GM12878 (cell line): Measurements from ENCODE around the gene NCL. TPM values are rescaled to one million over a fixed set of nuclear protein-coding genes. Genes with fewer than 3 reads are reported as not detected.

Experiments
- ATAC-seq: fragments of 200-7000 bp; cut with Tn5 transposase; 3 replicates; pipeline ENCODE4 v1.9.1; 2020; ENCODE audit warnings: mild to moderate bottlenecking, moderate library complexity
- BruUV-seq: library from RNA; stranded (reverse); fragments of 400-500 nt; replicated peaks from 2 replicates; lab custom pipeline; 2021; lab: Mats Ljungman, UMichigan
- CTCF ChIA-PET: fragments of 300-600 bp; sonication (Branson Sonifier 250); formaldehyde crosslinking; extraction: SDS; loops from one replicate; lab custom pipeline; 2021; ENCODE audit warnings: inconsistent platforms; lab: Yijun Ruan, JAX
- POLR2A ChIA-PET: fragments of 350-600 bp; formaldehyde crosslinking; extraction: SDS; loops from one replicate; lab custom pipeline; 2021; ENCODE audit warnings: inconsistent platforms; lab: Charles Lee
- RAD21 ChIA-PET: fragments of 300-600 bp; sonication (Branson Sonifier 250); formaldehyde crosslinking; loops from one replicate; lab custom pipeline; 2023; ENCODE audit warnings: antibody characterized with exemption; ENCODE audit not compliant: unreplicated experiment; lab: Charles Lee
- SMC1A ChIA-PET: fragments of 300-600 bp; sonication (Branson Sonifier 250); formaldehyde crosslinking; loops from one replicate; lab custom pipeline; 2023; ENCODE audit not compliant: unreplicated experiment, uncharacterized antibody; lab: Charles Lee
- DNase-seq: peaks from one replicate; pipeline ENCODE4 v3.0.0-alpha.2; 2011; ENCODE audit warnings: low read depth, low spot score
- FAIRE-seq: peaks from 3 replicates; lab custom pipeline; 2011; peaks lifted over from hg19 to GRCh38; lab: Jason Lieb, UNC
- H2AFZ ChIP-seq: 2 replicates; pipeline ENCODE4 v1.6.0; 2011; ENCODE audit warnings: low read depth, low read length, control low read depth; ENCODE audit not compliant: control insufficient read depth
- H3K27ac ChIP-seq: 2 replicates; pipeline ENCODE4 v1.5.1; 2011; ENCODE audit warnings: control low read depth; ENCODE audit not compliant: control insufficient read depth, insufficient read depth
- H3K27me3 ChIP-seq, 2 experiments: replicated peaks in 1 of 2; 2 replicates each; pipeline versions ENCODE4 v1.6.0 to v1.6.1; 2011; ENCODE audit warnings: low read length in 1 of 2; ENCODE audit not compliant: control insufficient read depth in 2 of 2, insufficient read depth in 2 of 2
- H3K36me3 ChIP-seq, 2 experiments: 2 replicates each; pipeline ENCODE4 v1.5.1; 2011; ENCODE audit warnings: low read length in 1 of 2; ENCODE audit not compliant: control insufficient read depth in 2 of 2, insufficient read depth in 2 of 2
- H3K4me1 ChIP-seq: 2 replicates; pipeline ENCODE4 v1.6.1; 2011; ENCODE audit warnings: mild to moderate bottlenecking, low read length, moderate library complexity, mixed read lengths; ENCODE audit not compliant: control insufficient read depth, insufficient read depth
- H3K4me2 ChIP-seq: 2 replicates; pipeline ENCODE4 v1.6.0; 2011; ENCODE audit warnings: control low read depth; ENCODE audit not compliant: control insufficient read depth, insufficient read depth
- H3K4me3 ChIP-seq: fragments of 200-600 bp; sonication (generic); 2 replicates; pipeline ENCODE4 v1.5.1; 2016
- H3K79me2 ChIP-seq: 2 replicates; pipeline ENCODE4 v1.6.0; 2011; ENCODE audit warnings: low read length; ENCODE audit not compliant: control insufficient read depth, insufficient read depth
- H3K9ac ChIP-seq: 2 replicates; pipeline ENCODE4 v1.8.0; 2011; ENCODE audit warnings: low read length, control low read depth, mixed read lengths; ENCODE audit not compliant: control insufficient read depth, insufficient read depth
- H3K9me3 ChIP-seq: replicated peaks from 3 replicates; pipeline ENCODE4 v1.5.1; 2011; ENCODE audit warnings: mild to moderate bottlenecking, low read length; ENCODE audit not compliant: control insufficient read depth, insufficient read depth
- H4K20me1 ChIP-seq: 2 replicates; pipeline ENCODE4 v1.6.0; 2011; ENCODE audit not compliant: control insufficient read depth, insufficient read depth
- FOS ChIP-seq: IDR thresholded peaks from 3 replicates; pipeline ENCODE4 v1.6.1; 2011; ENCODE audit warnings: borderline replicate concordance; ENCODE audit not compliant: insufficient read length; ENCODE audit errors: extremely low read depth
- HCFC1 ChIP-seq: fragments of 150-350 bp; IDR thresholded peaks from 2 replicates; pipeline ENCODE4 v1.6.1; 2014; ENCODE audit warnings: low read length
- MEF2A ChIP-seq: IDR thresholded peaks from 2 replicates; pipeline ENCODE4 v1.6.1; 2011; ENCODE audit warnings: low read depth, mild to moderate bottlenecking, low read length, moderate library complexity; ENCODE audit not compliant: insufficient read depth
- NR2C2 ChIP-seq: IDR thresholded peaks from 2 replicates; pipeline ENCODE4 v1.6.1; 2011; ENCODE audit warnings: borderline replicate concordance, low read depth; ENCODE audit not compliant: control insufficient read depth, insufficient read length
- RAD51 ChIP-seq: fragments of 450-650 bp; IDR thresholded peaks from 2 replicates; pipeline ENCODE4 v1.6.1; 2016; ENCODE audit warnings: moderate library complexity, mild to moderate bottlenecking, inconsistent platforms
- RCOR1 ChIP-seq: conservative IDR thresholded peaks from 2 replicates; pipeline ENCODE4 v1.6.1; 2012; ENCODE audit warnings: low read depth, low read length, improper control_type of control experiment
- RUNX3 ChIP-seq: IDR thresholded peaks from 2 replicates; pipeline ENCODE4 v1.6.1; 2012; ENCODE audit warnings: low read length, inconsistent platforms
- ZNF207 ChIP-seq: fragments of 450-650 bp; IDR thresholded peaks from 2 replicates; pipeline ENCODE4 v1.6.1; 2014; ENCODE audit warnings: antibody characterized with exemption, mild to moderate bottlenecking, borderline replicate concordance
- ZNF687 ChIP-seq: fragments of 450-650 bp; IDR thresholded peaks from 2 replicates; pipeline ENCODE4 v1.6.1; 2017; ENCODE audit warnings: mild to moderate bottlenecking, moderate library complexity
- WGBS: methylation state at CpG from one replicate; pipeline ENCODE4 v1.1.6; 2016; ENCODE audit warnings: low lambda C conversion rate; ENCODE audit not compliant: insufficient replicate concordance, insufficient coverage; ENCODE audit errors: missing lambda C conversion rate; 5-methylcytosine and 5-hydroxymethylcytosine counted together
- in situ Hi-C: fragments of 300-500 bp; cut with MboI; formaldehyde crosslinking; loops from 9 replicates; pipeline ENCODE4 v1.14.3; 2018; ENCODE audit warnings: mixed read lengths
- intact Hi-C: fragments of 100-400 bp; cut with micrococcal nuclease; formaldehyde crosslinking; loops from one replicate; pipeline ENCODE4 v1.14.2; 2022; ENCODE audit not compliant: unreplicated experiment
- polyA plus RNA-seq, 11 experiments: library from polyadenylated mRNA; depleted of rRNA in 4 of 11; unstranded in 6 of 11; stranded (reverse) in 5 of 11; fragments of >200 nt; fragmentation: Nextera tagmentation in 4 of 11; fragmentation: Illumina TruSeq in 1 of 11; extraction: Ambion mirVana in 4 of 11; extraction: Trizol in 1 of 11; gene quantifications; 1 replicate in 1 of 11; 2 replicates in 10 of 11; pipeline versions ENCODE4 v1.2.1 to v1.2.3, GENCODE V29; 2011 to 2016; ENCODE audit warnings: inconsistent platforms in 2 of 11, missing spikeins in 2 of 11, low read depth in 1 of 11
- total RNA-seq, 4 experiments: library from RNA; depleted of rRNA in 3 of 4; stranded (reverse); fragments of >200 nt in 3 of 4; fragmentation: Illumina TruSeq in 1 of 4; extraction: Trizol in 1 of 4; gene quantifications; 2 replicates each; pipeline versions ENCODE4 v1.2.1 to v1.2.3, GENCODE V29; 2013 to 2021

Gene NCL
- total and polyA plus RNA-seq, 10 of the 15 experiments (the other 5 are each of a cell fraction or from before 2014, with no cell fraction given), result 123 to 1,207 (median 529) TPM

- Histone ChIP-seq H3K4me1 (no peaks in the 10 kb centered on the region), H3K36me3 (no peaks in the 10 kb centered on the region), H4K20me1 (no peaks in the 10 kb centered on the region; the same call in 1 of the 2 replicates), H3K4me3 (no peak overlapping the region), H3K4me2 (no peak overlapping the region), H2AFZ (no peak overlapping the region), H3K27ac (no peak overlapping the region), H3K9me3 (peaks cover 6% of the 10 kb centered on the region; the same call in 2 of the 3 replicates), H3K79me2 (no peaks in the 10 kb centered on the region), H3K9ac (no peak overlapping the region), H3K27me3 (no peaks in the 10 kb centered on the region)
- FAIRE-seq (no peak), ATAC-seq (no peak), DNase-seq (no peak)
- TF ChIP-seq RUNX3, result no peak
- TF ChIP-seq HCFC1, result no peak
- no peak for TF ChIP-seq ZNF207
- no peak for TF ChIP-seq FOS
- TF ChIP-seq RCOR1, result no peak
- TF ChIP-seq NR2C2, result no peak
- TF ChIP-seq MEF2A, result no peak
- TF ChIP-seq ZNF687, result no peak
- TF ChIP-seq RAD51, result no peak
- intact Hi-C loops (loop anchor here (2.0 to 5.0 kb wide), 2 partner anchors 309 to 586 kb away; no protein-coding TSS in a partner anchor), in situ Hi-C loops (loop anchor here (5.0 kb wide), 1 partner anchor 306 kb away; no protein-coding TSS in a partner anchor)
- SMC1A ChIA-PET, result interaction anchor here (1.2 to 4.3 kb wide), 4 partner anchors 12 to 309 kb away, joined by 3 to 32 read pairs (median 8); no protein-coding TSS in a partner anchor
- POLR2A ChIA-PET, result interaction anchor here (1.0 kb wide), 1 partner anchor 185 kb away, joined by 3 read pairs; no protein-coding TSS in a partner anchor
- RAD21 ChIA-PET, result interaction anchor here (1.0 to 4.2 kb wide), 3 partner anchors 170 to 310 kb away, joined by 3 to 16 read pairs (median 6); no protein-coding TSS in a partner anchor
- WGBS, result 76% methylated on average over 6 of the region's 6 CpGs
- CTCF ChIA-PET, result interaction anchor here (0.5 to 12.3 kb wide), 11 partner anchors 13 to 311 kb away, joined by 3 to 234 read pairs (median 4); no protein-coding TSS in a partner anchor
- no TSS peak for BruUV-seq
Observed at GRCh38 chr2:231413456-231413855, 50.8 kb downstream of the NCL start.
